Psoas muscle (tissue), 8 donors: ENCODE data around the gene DTNA. TPM values are rescaled to one million over a fixed set of nuclear protein-coding genes. Genes with fewer than 3 reads are reported as not detected.

ENCODE experiments used
- ATAC-seq, 4 donors: fragments of 200-7000 bp; cut with Tn5 transposase; one replicate each; pipeline ENCODE4 v1.9.1; 2020; ENCODE audit warnings: moderate library complexity in 3 of 4, mild to moderate bottlenecking in 2 of 4
- DNase-seq, 2 donors: peaks; one replicate each; pipeline ENCODE4 v3.0.0-alpha.2; 2020
- H3K27ac ChIP-seq: fragments of 200-600 bp; one replicate; pipeline ENCODE4 v1.8.0; 2022
- H3K27me3 ChIP-seq, 3 donors: fragments of 200-600 bp in 1 of 3; one replicate each; pipeline versions ENCODE4 v1.6.1 to v1.8.0; 2013 to 2022; ENCODE audit warnings: low read length in 2 of 3, mild to moderate bottlenecking in 2 of 3, moderate library complexity in 1 of 3; ENCODE audit not compliant: insufficient read depth in 3 of 3
- H3K36me3 ChIP-seq, 2 donors: fragments of 200-600 bp in 1 of 2; one replicate each; pipeline versions ENCODE4 v1.6.1 to v1.8.0; 2013 to 2022; ENCODE audit warnings: low read depth in 1 of 2, mild to moderate bottlenecking in 1 of 2, moderate library complexity in 1 of 2; ENCODE audit not compliant: insufficient read depth in 1 of 2
- H3K4me1 ChIP-seq: fragments of 200-600 bp; one replicate; pipeline ENCODE4 v1.8.0; 2022
- H3K4me3 ChIP-seq: fragments of 200-600 bp; one replicate; pipeline ENCODE4 v1.8.0; 2022; ENCODE audit warnings: mild to moderate bottlenecking
- H3K9me3 ChIP-seq: fragments of 200-600 bp; one replicate; pipeline ENCODE4 v1.8.0; 2022
- WGBS, 3 donors: extraction: QIAGEN DNeasy Blood & Tissue Kit; methylation state at CpG; one replicate each; pipeline versions ENCODE4 v1.1.6 to v1.1.7; 2013; 5-methylcytosine and 5-hydroxymethylcytosine counted together
- intact Hi-C, 2 donors: fragments of 100-400 bp; cut with DNase I; formaldehyde crosslinking; loops; one replicate each; pipeline versions ENCODE4 v1.11.0 to v1.14.2; 2022
- polyA plus RNA-seq, 3 donors: library from polyadenylated mRNA; stranded (reverse); fragments of 200-250 nt; gene quantifications; one replicate each; pipeline ENCODE4 v1.2.3, GENCODE V29; 2013
- total RNA-seq, 4 donors: library from RNA; stranded (reverse); fragmentation: NEBNext Ultra II Directional in 2 of 4; extraction: Animal tissue kit (Norgen Biotek cat#: 25700) in 2 of 4; gene quantifications; one replicate each; pipeline versions ENCODE4 v1.2.1 to v1.2.4, GENCODE V29; 2021 to 2023
- TF ChIP-seq, protein P1 (sequence below): fragments of 200-600 bp; IDR thresholded peaks from one replicate; pipeline ENCODE4 v1.8.0; 2022; ENCODE audit warnings: antibody characterized with exemption
- donor health status: healthy with polysubstance abuse.
- donor health status: DM: no; HTN: no; CAD: no; lungs with moderate emphysema.
- donor health status: Bipolar disorder and iron deficiency.
- donor health status: healthy.
- donor health status: DM: yes; HTN: yes; CAD: no.
- donor health status: DM: no; HTN: no; CAD: no.
- donor health status: DM: no; HTN: no; CAD: no.
- donor health status: DM: yes; HTN: yes; CAD: no.

Gene DTNA
- total and polyA plus RNA-seq, 7 donors: 12.6 to 103 (median 82.0) TPM

DNA sequence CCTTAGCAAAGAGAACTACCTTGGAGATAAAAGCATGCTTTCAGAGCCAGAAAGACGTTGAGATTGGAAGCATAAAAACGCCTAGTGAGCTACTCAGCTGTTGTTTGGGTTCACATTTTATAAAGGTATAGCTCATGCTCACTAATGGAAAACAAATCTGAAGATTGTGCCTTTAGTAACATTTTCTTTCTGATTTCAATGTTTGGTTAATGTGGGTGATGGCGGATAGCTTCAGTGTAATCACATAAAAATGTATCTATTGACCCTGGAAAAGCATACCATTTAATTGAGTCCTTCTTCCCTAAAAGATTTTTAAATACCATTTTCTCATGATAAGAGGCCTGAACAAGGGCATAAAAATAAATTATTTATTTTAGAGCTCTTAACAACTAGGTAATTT is 73.4 kb downstream of the DTNA start:
- Histone ChIP-seq H3K27me3 (no peaks in the 10 kb centered on the region), H3K27ac (no peak overlapping the region), H3K9me3 (no peaks in the 10 kb centered on the region), H3K4me1 (no peaks in the 10 kb centered on the region), H3K36me3 (no peaks in the 10 kb centered on the region), H3K4me3 (no peak overlapping the region)
- TF ChIP-seq, protein P1, sequence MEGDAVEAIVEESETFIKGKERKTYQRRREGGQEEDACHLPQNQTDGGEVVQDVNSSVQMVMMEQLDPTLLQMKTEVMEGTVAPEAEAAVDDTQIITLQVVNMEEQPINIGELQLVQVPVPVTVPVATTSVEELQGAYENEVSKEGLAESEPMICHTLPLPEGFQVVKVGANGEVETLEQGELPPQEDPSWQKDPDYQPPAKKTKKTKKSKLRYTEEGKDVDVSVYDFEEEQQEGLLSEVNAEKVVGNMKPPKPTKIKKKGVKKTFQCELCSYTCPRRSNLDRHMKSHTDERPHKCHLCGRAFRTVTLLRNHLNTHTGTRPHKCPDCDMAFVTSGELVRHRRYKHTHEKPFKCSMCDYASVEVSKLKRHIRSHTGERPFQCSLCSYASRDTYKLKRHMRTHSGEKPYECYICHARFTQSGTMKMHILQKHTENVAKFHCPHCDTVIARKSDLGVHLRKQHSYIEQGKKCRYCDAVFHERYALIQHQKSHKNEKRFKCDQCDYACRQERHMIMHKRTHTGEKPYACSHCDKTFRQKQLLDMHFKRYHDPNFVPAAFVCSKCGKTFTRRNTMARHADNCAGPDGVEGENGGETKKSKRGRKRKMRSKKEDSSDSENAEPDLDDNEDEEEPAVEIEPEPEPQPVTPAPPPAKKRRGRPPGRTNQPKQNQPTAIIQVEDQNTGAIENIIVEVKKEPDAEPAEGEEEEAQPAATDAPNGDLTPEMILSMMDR: no peak
- 57 to 79% (median 71%) methylated on average over 3 of the region's 3 CpGs for WGBS, 3 donors
- no peak for ATAC-seq
- DNase-seq: no peak
- intact Hi-C loops: loop anchor here in 1 of 2 donors (10.0 kb wide), 1 partner anchor 49 kb away; no protein-coding TSS in a partner anchor

DNA sequence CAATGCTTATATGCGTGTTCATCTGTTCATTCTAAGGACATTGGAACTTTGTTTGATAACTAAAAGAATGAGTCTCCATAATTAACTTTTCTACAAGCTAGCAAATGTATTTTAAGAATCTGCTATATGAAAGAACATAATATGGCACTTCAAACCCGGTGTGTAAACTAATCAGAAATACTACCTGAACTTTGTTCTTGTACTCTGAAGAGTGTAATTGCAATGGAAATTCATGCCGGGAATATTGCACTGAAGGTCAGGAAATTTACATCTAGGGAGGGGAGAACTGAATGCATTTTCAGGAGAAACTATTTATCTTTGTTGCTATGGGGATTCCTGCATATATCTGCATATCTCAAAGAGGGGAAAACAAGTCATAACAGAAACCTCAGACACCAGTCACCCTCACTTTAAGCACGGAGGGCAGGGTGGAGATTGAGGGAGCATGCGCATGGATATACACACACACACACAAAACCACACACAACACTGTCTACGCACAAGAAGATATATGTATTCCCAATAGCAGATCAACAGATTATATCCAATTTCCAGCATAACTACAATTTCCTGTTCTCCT is 76.2 kb downstream of the DTNA start:
- ATAC-seq (no peak), DNase-seq (no peak)
- no peaks in the 10 kb centered on the region for H3K36me3 ChIP-seq
- H3K27me3 ChIP-seq: no peaks in the 10 kb centered on the region
- TF ChIP-seq, protein P1: no peak
- WGBS, 3 donors: 70 to 84% (median 76%) methylated on average over 6 of the region's 6 CpGs
- no peaks in the 10 kb centered on the region for H3K9me3 ChIP-seq
- H3K27ac ChIP-seq: no peak overlapping the region
- H3K4me1 ChIP-seq: no peaks in the 10 kb centered on the region
- no peak overlapping the region for H3K4me3 ChIP-seq
- intact Hi-C loops: loop anchor here (5.0 to 10.0 kb wide), 4 partner anchors 51 to 664 kb away; no protein-coding TSS in a partner anchor

GRCh38 chr18:34787931-34788532 is 77.9 kb downstream of the DTNA start:
- DNase-seq (no peak), ATAC-seq (peak; percentile 75 to 90 (median 81))
- Histone ChIP-seq H3K9me3 (no peaks in the 10 kb centered on the region), H3K27ac (no peak overlapping the region), H3K4me3 (no peak overlapping the region), H3K36me3 (no peaks in the 10 kb centered on the region), H3K4me1 (no peaks in the 10 kb centered on the region), H3K27me3 (no peaks in the 10 kb centered on the region)
- TF ChIP-seq, protein P1: peak; percentile 80
- WGBS, 3 donors: 12 to 16% (median 16%) methylated on average over 7 of the region's 7 CpGs
- intact Hi-C loops: loop anchor here (1.0 to 10.0 kb wide), 6 partner anchors 53 to 666 kb away; no protein-coding TSS in a partner anchor

- intact Hi-C loops: loop anchor here (2.0 to 10.0 kb wide), 6 partner anchors 55 to 668 kb away; no protein-coding TSS in a partner anchor
These were observed 79.8 kb downstream of the DTNA start for GRCh38 chr18:34789768-34790344.

More at GRCh38 chr18:34789768-34790344, 79.8 kb downstream of the DTNA start:
- DNase-seq: no peak
- TF ChIP-seq, protein P1: no peak
- 85 to 91% (median 90%) methylated on average over 2 of the region's 2 CpGs for WGBS, 3 donors
- Histone ChIP-seq H3K4me3 (no peak overlapping the region), H3K36me3 (no peaks in the 10 kb centered on the region), H3K9me3 (no peaks in the 10 kb centered on the region), H3K27ac (no peak overlapping the region), H3K27me3 (no peaks in the 10 kb centered on the region), H3K4me1 (peaks cover 4% of the 10 kb centered on the region)
- no peak for ATAC-seq
